Measurements from ENCODE around the gene TOLLIP.

GRCh38 chr11:1330473-1330872, 21.0 kb upstream of the TOLLIP start:
- TF ChIP-seq, protein P1, sequence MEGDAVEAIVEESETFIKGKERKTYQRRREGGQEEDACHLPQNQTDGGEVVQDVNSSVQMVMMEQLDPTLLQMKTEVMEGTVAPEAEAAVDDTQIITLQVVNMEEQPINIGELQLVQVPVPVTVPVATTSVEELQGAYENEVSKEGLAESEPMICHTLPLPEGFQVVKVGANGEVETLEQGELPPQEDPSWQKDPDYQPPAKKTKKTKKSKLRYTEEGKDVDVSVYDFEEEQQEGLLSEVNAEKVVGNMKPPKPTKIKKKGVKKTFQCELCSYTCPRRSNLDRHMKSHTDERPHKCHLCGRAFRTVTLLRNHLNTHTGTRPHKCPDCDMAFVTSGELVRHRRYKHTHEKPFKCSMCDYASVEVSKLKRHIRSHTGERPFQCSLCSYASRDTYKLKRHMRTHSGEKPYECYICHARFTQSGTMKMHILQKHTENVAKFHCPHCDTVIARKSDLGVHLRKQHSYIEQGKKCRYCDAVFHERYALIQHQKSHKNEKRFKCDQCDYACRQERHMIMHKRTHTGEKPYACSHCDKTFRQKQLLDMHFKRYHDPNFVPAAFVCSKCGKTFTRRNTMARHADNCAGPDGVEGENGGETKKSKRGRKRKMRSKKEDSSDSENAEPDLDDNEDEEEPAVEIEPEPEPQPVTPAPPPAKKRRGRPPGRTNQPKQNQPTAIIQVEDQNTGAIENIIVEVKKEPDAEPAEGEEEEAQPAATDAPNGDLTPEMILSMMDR (IDR thresholded peaks at IDR 0.05; ENCODE audit: control extremely low read depth in 1 of 3, insufficient read depth in 1 of 3, low read depth in 1 of 3, low read length in 3 of 3) = no peak
- TF ChIP-seq TAF1 (IDR thresholded peaks at IDR 0.05; ENCODE audit: low read depth, low read length) (no peak), GABPA (IDR thresholded peaks at IDR 0.05; ENCODE audit: borderline replicate concordance, insufficient read depth, low read length) (no peak), SIN3A (conservative IDR thresholded peaks at IDR 0.05 in 1 of 2, IDR thresholded peaks at IDR 0.05 in 1 of 2; ENCODE audit: low read depth in 1 of 2, low read length in 2 of 2) (no peak), YY1 (IDR thresholded peaks at IDR 0.05; ENCODE audit: low read depth, low read length) (no peak)
